K562 (cell line): Measurements from ENCODE around the gene AK4. TPM values are rescaled to one million over a fixed set of nuclear protein-coding genes. Genes with fewer than 3 reads are reported as not detected.
A peak's percentile ranks its signal among the peaks of the same experiment; 100 is the strongest.

Source experiments
- ATAC-seq: fragments of 200-7000 bp; cut with Tn5 transposase; 3 replicates; pipeline ENCODE4 v1.9.1; 2020; ENCODE audit warnings: moderate library complexity
- BruUV-seq: library from RNA; stranded (reverse); fragments of 400-500 nt; replicated peaks from 2 replicates; lab custom pipeline; 2021; lab: Mats Ljungman, UMichigan
- CTCF ChIA-PET: fragments of 300-600 bp; formaldehyde crosslinking; extraction: SDS; loops from one replicate; lab custom pipeline; 2021; ENCODE audit warnings: low intra/inter-chr PET ratio; lab: Yijun Ruan, JAX
- POLR2A ChIA-PET: fragments of 300-600, 350-650 bp; sonication (Branson Sonifier 250); formaldehyde crosslinking; extraction: SDS; loops from one replicate; lab custom pipeline; 2021; ENCODE audit warnings: antibody characterized with exemption, inconsistent platforms; lab: Yijun Ruan, JAX
- DNase-seq, 4 experiments: peaks; one replicate each; pipeline versions ENCODE4 v3.0.0 to v3.0.0-alpha.2; 2011 to 2018; ENCODE audit warnings: low spot score in 3 of 4, mixed read lengths in 3 of 4; ENCODE audit errors: extremely low read depth in 1 of 4
- FAIRE-seq: peaks from 2 replicates; lab custom pipeline; 2011; peaks lifted over from hg19 to GRCh38; lab: Jason Lieb, UNC
- H2AFZ ChIP-seq: 2 replicates; pipeline ENCODE4 v1.6.0; 2011; ENCODE audit warnings: low read depth, low read length, control low read depth, inconsistent platforms
- H3K27ac ChIP-seq: fragments of 200-600 bp; 3 replicates; pipeline ENCODE4 v1.8.0; 2011; ENCODE audit warnings: low read depth, mild to moderate bottlenecking, control low read depth, inconsistent platforms, low read length, moderate library complexity, mixed read lengths; ENCODE audit errors: extremely low read depth
- H3K27me3 ChIP-seq, 2 experiments: fragments of 300-600 bp in 1 of 2; 2 replicates in 1 of 2; 3 replicates in 1 of 2; pipeline versions ENCODE4 v1.6.0 to v1.8.0; 2011; ENCODE audit warnings: inconsistent platforms in 2 of 2, low read length in 2 of 2, mild to moderate bottlenecking in 1 of 2, mixed read lengths in 1 of 2, moderate library complexity in 1 of 2; ENCODE audit not compliant: control insufficient read depth in 2 of 2, insufficient read depth in 2 of 2
- H3K36me3 ChIP-seq: fragments of 300-600 bp; 3 replicates; pipeline ENCODE4 v1.8.0; 2011; ENCODE audit warnings: mild to moderate bottlenecking, low read length, inconsistent platforms; ENCODE audit not compliant: control insufficient read depth, insufficient read depth
- H3K4me1 ChIP-seq, 2 experiments: fragments of 200-600 bp in 1 of 2; replicated peaks in 1 of 2; 2 replicates in 1 of 2; 3 replicates in 1 of 2; pipeline versions ENCODE4 v1.5.1 to v1.8.0; 2011; ENCODE audit warnings: inconsistent platforms in 2 of 2, low read length in 2 of 2, mild to moderate bottlenecking in 1 of 2, mixed read lengths in 1 of 2, moderate library complexity in 1 of 2; ENCODE audit not compliant: control insufficient read depth in 2 of 2, insufficient read depth in 2 of 2
- H3K4me2 ChIP-seq: 2 replicates; pipeline ENCODE4 v1.6.1; 2011; ENCODE audit warnings: low read length, control low read depth, inconsistent platforms, mixed read lengths; ENCODE audit not compliant: insufficient read depth
- H3K4me3 ChIP-seq: fragments of 200-600 bp; sonication (generic), shearing (Covaris generic); 2 replicates; pipeline ENCODE4 v1.5.1; 2016; ENCODE audit warnings: control low read depth, inconsistent platforms
- H3K79me2 ChIP-seq: fragments of 200-600 bp; 3 replicates; pipeline ENCODE4 v1.8.0; 2011; ENCODE audit warnings: low read length, inconsistent platforms; ENCODE audit not compliant: control insufficient read depth, insufficient read depth
- H3K9ac ChIP-seq, 2 experiments: 2 replicates each; pipeline versions ENCODE4 v1.6.0 to v1.6.1; 2011; ENCODE audit warnings: low read depth in 2 of 2, low read length in 2 of 2, control low read depth in 1 of 2, inconsistent platforms in 1 of 2, mild to moderate bottlenecking in 1 of 2, mixed read lengths in 1 of 2; ENCODE audit not compliant: insufficient read depth in 1 of 2
- H3K9me1 ChIP-seq: one replicate; pipeline ENCODE4 v1.6.0; 2011; ENCODE audit warnings: inconsistent platforms, mild to moderate bottlenecking, low read length, moderate library complexity; ENCODE audit not compliant: control insufficient read depth, insufficient read depth
- H3K9me3 ChIP-seq: replicated peaks from 2 replicates; pipeline ENCODE4 v1.5.1; 2011; ENCODE audit warnings: low read depth, low read length, inconsistent platforms; ENCODE audit not compliant: control insufficient read depth, insufficient read depth
- H4K20me1 ChIP-seq: replicated peaks from 2 replicates; pipeline ENCODE4 v1.6.1; 2011; ENCODE audit warnings: low read length, inconsistent platforms, mixed read lengths; ENCODE audit not compliant: control insufficient read depth, insufficient read depth
- CXXC5 ChIP-seq: fragments of 250-450 bp; sonication (Bioruptor Pico); IDR thresholded peaks from 2 replicates; pipeline ENCODE4 v1.8.0; 2022; ENCODE audit warnings: inconsistent platforms, mild to moderate bottlenecking, moderate library complexity
- DMBX1 ChIP-seq: fragments of 250-450 bp; sonication (Bioruptor Pico); IDR thresholded peaks from 2 replicates; pipeline ENCODE4 v1.8.0; 2022; ENCODE audit warnings: inconsistent platforms, mild to moderate bottlenecking, moderate library complexity, borderline replicate concordance
- EHMT2 ChIP-seq: fragments of 450-650 bp; IDR thresholded peaks from 2 replicates; pipeline ENCODE4 v1.6.1; 2018; ENCODE audit warnings: antibody characterized with exemption
- L3MBTL2 ChIP-seq: fragments of 450-650 bp; IDR thresholded peaks from 2 replicates; pipeline ENCODE4 v1.6.1; 2016; ENCODE audit warnings: mild to moderate bottlenecking, moderate library complexity
- MYC ChIP-seq, 2 experiments: fragments of 250-450 bp in 1 of 2; sonication (Bioruptor Pico) in 1 of 2; IDR thresholded peaks; 2 replicates each; pipeline versions ENCODE4 v1.5.1 to v1.6.1; 2012 to 2021; ENCODE audit warnings: low read depth in 2 of 2, borderline replicate concordance in 1 of 2, improper control_type of control experiment in 1 of 2, low read length in 1 of 2, mild to moderate bottlenecking in 1 of 2, moderate library complexity in 1 of 2
- NFRKB ChIP-seq: fragments of 450-650 bp; IDR thresholded peaks from 2 replicates; pipeline ENCODE4 v1.6.1; 2016; ENCODE audit warnings: low read depth
- SNAPC5 ChIP-seq: fragments of 250-450 bp; sonication (Bioruptor Pico); IDR thresholded peaks from 2 replicates; pipeline ENCODE4 v1.8.0; 2021; ENCODE audit warnings: moderate library complexity, mild to moderate bottlenecking, inconsistent platforms
- YY1 ChIP-seq, 3 experiments: IDR thresholded peaks; 2 replicates each; pipeline ENCODE4 v1.6.1; 2011; ENCODE audit warnings: low read length in 2 of 3, mild to moderate bottlenecking in 2 of 3, moderate library complexity in 2 of 3, borderline replicate concordance in 1 of 3, control low read depth in 1 of 3, low read depth in 1 of 3; ENCODE audit not compliant: insufficient read depth in 3 of 3, insufficient replicate concordance in 2 of 3, control insufficient read depth in 1 of 3, insufficient read length in 1 of 3; ENCODE audit errors: extremely low read depth in 1 of 3
- ZNF445 ChIP-seq: fragments of 250-450 bp; sonication (Bioruptor Pico); IDR thresholded peaks from 2 replicates; pipeline ENCODE4 v1.4.0; 2020; ENCODE audit warnings: low read depth, mild to moderate bottlenecking, moderate library complexity
- ZNF644 ChIP-seq: fragments of 200-800 bp; sonication (Bioruptor generic); IDR thresholded peaks from 2 replicates; pipeline ENCODE4 v1.6.1; 2016; ENCODE audit warnings: low read depth, missing genetic modification characterization, missing compliant biosample characterization
- WGBS: fragments of 100-300 bp; shearing (Covaris generic); methylation state at CpG from one replicate; pipeline ENCODE4 v1.1.6; 2016; ENCODE audit warnings: low coverage, mixed read lengths; ENCODE audit not compliant: insufficient coverage; ENCODE audit errors: missing lambda C conversion rate; 5-methylcytosine and 5-hydroxymethylcytosine counted together
- in situ Hi-C: fragments of 300-500 bp; cut with MboI; formaldehyde crosslinking; loops from 4 replicates; pipeline ENCODE4 v1.15.0; 2018; ENCODE audit warnings: inconsistent platforms, mixed read lengths
- intact Hi-C: fragments of 100-400 bp; cut with micrococcal nuclease; formaldehyde crosslinking; loops from 2 replicates; pipeline ENCODE4 v1.14.2; 2022
- polyA plus RNA-seq, 8 experiments: library from polyadenylated mRNA; depleted of rRNA in 4 of 8; stranded (reverse) in 5 of 8; unstranded in 3 of 8; fragments of >200 nt; fragmentation: Nextera tagmentation in 2 of 8; fragmentation: Illumina TruSeq in 1 of 8; extraction: Ambion mirVana in 2 of 8; extraction: Trizol in 1 of 8; gene quantifications; 2 replicates each; pipeline versions ENCODE4 v1.2.1 to v1.2.3, GENCODE V29; 2011 to 2014; ENCODE audit warnings: inconsistent platforms in 1 of 8, missing spikeins in 1 of 8
- total RNA-seq, 7 experiments: library from RNA; depleted of rRNA in 6 of 7; stranded (reverse); fragments of >200 nt in 6 of 7; fragmentation: Illumina TruSeq in 2 of 7; extraction: Trizol in 2 of 7; gene quantifications; 2 replicates each; pipeline versions ENCODE4 v1.2.1 to v1.2.3, GENCODE V29; 2011 to 2021; ENCODE audit warnings: low replicate concordance in 1 of 7
- TF ChIP-seq, protein P1 (sequence below), 2 experiments: fragments of 450-650 bp; conservative IDR thresholded peaks; 2 replicates each; pipeline ENCODE4 v1.6.1; 2017; ENCODE audit warnings: mild to moderate bottlenecking in 2 of 2, moderate library complexity in 2 of 2
- TF ChIP-seq, protein P2 (sequence below): fragments of 450-650 bp; IDR thresholded peaks from 2 replicates; pipeline ENCODE4 v1.6.1; 2018; ENCODE audit not compliant: partially characterized antibody

The AK4 gene
- total and polyA plus RNA-seq, 9 of the 15 experiments (the other 6 are each of a cell fraction or from before 2014, with no cell fraction given) = 10.4 to 96.6 (median 21.5) TPM

- Histone ChIP-seq H3K4me2 (no peak overlapping the region), H4K20me1 (no peaks in the 10 kb centered on the region), H3K27me3 (no peaks in the 10 kb centered on the region), H3K36me3 (peaks cover 25% of the 10 kb centered on the region), H2AFZ (peak overlapping the region; percentile 54), H3K4me1 (peaks cover 15 to 33% of the 10 kb centered on the region in 2 experiments), H3K9ac (0 out of 4 replicates have a peak overlapping the region, but pooled peaks of 1 of the 2 experiments have one; percentile 12), H3K4me3 (no peak overlapping the region), H3K27ac (peak overlapping the region; percentile 41; the same call in 1 of the 3 replicates), H3K9me1 (no peaks in the 10 kb centered on the region), H3K79me2 (0 out of 3 replicates have a peak, but pooled peaks cover 4% of the 10 kb centered on the region), H3K9me3 (no peaks in the 10 kb centered on the region)
- BruUV-seq = no TSS peak
- 68% methylated on average over 6 of the region's 10 CpGs for WGBS
- in situ Hi-C loops = loop anchor here (25.0 kb wide), 1 partner anchor 716 kb away; no protein-coding TSS in a partner anchor
- ATAC-seq (peak; percentile 46), FAIRE-seq (no peak), DNase-seq (no peak)
- ChIA-PET CTCF (no interaction called here), POLR2A (interaction anchor here (1.3 kb wide), 1 partner anchor 10 kb away, joined by 3 read pairs; no protein-coding TSS in a partner anchor)
- intact Hi-C loops = no loop called here
- TF ChIP-seq MYC (IDR thresholded peaks at IDR 0.05; ENCODE audit: low read depth, low read length) = peak; percentile 53; the same call in 1 of the 2 replicates
- TF ChIP-seq MYC (CRISPR knock-in tag; IDR thresholded peaks at IDR 0.05; ENCODE audit: borderline replicate concordance, low read depth) = no peak
- no peak for TF ChIP-seq SNAPC5 (CRISPR knock-in tag)
- TF ChIP-seq, protein P1, sequence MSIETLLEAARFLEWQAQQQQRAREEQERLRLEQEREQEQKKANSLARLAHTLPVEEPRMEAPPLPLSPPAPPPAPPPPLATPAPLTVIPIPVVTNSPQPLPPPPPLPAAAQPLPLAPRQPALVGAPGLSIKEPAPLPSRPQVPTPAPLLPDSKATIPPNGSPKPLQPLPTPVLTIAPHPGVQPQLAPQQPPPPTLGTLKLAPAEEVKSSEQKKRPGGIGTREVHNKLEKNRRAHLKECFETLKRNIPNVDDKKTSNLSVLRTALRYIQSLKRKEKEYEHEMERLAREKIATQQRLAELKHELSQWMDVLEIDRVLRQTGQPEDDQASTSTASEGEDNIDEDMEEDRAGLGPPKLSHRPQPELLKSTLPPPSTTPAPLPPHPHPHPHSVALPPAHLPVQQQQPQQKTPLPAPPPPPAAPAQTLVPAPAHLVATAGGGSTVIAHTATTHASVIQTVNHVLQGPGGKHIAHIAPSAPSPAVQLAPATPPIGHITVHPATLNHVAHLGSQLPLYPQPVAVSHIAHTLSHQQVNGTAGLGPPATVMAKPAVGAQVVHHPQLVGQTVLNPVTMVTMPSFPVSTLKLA (conservative IDR thresholded peaks at IDR 0.05) = peak in 1 of 2 experiments; percentile 34; a peak in 1 of 4 replicates
- TF ChIP-seq, protein P2, sequence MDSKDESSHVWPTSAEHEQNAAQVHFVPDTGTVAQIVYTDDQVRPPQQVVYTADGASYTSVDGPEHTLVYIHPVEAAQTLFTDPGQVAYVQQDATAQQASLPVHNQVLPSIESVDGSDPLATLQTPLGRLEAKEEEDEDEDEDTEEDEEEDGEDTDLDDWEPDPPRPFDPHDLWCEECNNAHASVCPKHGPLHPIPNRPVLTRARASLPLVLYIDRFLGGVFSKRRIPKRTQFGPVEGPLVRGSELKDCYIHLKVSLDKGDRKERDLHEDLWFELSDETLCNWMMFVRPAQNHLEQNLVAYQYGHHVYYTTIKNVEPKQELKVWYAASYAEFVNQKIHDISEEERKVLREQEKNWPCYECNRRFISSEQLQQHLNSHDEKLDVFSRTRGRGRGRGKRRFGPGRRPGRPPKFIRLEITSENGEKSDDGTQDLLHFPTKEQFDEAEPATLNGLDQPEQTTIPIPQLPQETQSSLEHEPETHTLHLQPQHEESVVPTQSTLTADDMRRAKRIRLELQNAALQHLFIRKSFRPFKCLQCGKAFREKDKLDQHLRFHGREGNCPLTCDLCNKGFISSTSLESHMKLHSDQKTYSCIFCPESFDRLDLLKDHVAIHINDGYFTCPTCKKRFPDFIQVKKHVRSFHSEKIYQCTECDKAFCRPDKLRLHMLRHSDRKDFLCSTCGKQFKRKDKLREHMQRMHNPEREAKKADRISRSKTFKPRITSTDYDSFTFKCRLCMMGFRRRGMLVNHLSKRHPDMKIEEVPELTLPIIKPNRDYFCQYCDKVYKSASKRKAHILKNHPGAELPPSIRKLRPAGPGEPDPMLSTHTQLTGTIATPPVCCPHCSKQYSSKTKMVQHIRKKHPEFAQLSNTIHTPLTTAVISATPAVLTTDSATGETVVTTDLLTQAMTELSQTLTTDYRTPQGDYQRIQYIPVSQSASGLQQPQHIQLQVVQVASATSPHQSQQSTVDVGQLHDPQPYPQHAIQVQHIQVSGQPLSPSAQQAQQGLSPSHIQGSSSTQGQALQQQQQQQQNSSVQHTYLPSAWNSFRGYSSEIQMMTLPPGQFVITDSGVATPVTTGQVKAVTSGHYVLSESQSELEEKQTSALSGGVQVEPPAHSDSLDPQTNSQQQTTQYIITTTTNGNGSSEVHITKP = peak; percentile 33
- TF ChIP-seq CXXC5 (CRISPR knock-in tag) = 0 out of 2 replicates have a peak, but pooled peaks have one; percentile 18
- 0 out of 2 replicates have a peak, but pooled peaks have one; percentile 52 for TF ChIP-seq EHMT2
- TF ChIP-seq DMBX1 (CRISPR knock-in tag) = peak; percentile 22; the same call in 1 of the 2 replicates
- TF ChIP-seq NFRKB = 0 out of 2 replicates have a peak, but pooled peaks have one; percentile 29
- peak; percentile 43; the same call in 1 of the 2 replicates for TF ChIP-seq L3MBTL2
- TF ChIP-seq ZNF445 (CRISPR knock-in tag) = no peak
- peak in 1 of 3 experiments; percentile 72 for TF ChIP-seq YY1 (IDR thresholded peaks at IDR 0.05; ENCODE audit: borderline replicate concordance in 1 of 3, control insufficient read depth in 1 of 3, extremely low read depth in 1 of 3, insufficient read depth in 3 of 3, insufficient read length in 1 of 3, insufficient replicate concordance in 2 of 3, low read depth in 1 of 3, low read length in 2 of 3)
- no peak for TF ChIP-seq ZNF644 (tag)
Observed at GRCh38 chr1:65221638-65222339, 73.8 kb downstream of the AK4 start.
